ENCODE data around the gene CDC25C.

CDC25C gene
- 0.19 to 0.35 (median 0.26) reads per million in 3 donors for total RNA-seq

DNA sequence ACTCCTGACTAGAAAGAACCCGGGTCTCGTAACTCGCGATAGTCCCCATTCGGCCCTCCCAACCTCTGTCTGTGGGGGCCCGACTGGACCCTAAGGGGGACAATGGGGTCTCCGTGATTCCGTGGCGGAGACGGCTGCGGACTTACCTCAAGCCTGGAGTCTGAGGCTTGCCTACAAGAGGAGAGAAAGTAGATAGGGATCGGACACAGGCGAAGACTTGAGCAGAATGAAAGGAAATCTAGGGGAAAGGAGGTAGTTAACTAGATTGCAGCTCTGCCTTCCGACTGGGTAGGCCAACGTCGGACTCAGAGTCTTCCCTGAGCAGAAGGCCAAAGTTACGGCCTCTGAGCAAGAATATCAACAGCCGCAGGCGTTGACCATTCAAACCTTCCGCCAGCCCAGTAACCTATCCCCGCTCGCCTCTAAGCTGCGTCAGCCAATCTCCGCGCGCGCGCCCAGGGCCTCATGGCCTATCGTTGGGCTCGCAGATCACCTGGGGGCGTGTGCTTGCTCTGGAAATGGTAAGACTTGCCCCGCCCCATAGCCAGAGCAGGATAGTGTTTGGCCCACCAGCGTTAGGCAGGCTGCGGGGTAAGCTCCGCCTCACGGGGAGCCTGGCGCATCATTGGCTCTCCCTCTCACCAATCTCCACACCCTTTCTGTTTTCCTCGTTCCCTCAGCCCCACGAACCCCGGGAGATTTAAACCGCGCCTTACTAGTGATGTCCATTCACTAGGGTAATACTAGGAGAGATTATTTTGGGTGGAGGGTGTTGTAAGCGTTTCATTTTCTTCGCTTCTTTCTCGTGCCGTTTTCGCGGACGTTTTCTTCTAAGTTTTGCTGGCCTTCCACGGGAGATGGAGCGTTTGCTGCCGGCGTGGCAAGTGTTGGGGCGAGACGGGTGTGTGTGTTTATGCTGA lies at the start of gene CDC25C:
TSS of gene CDC25C (minus strand) at position 356 of the 920 bp plus-strand sequence. CDS start 624 bp downstream, outside the sequence.
- no peaks in the 10 kb centered on the region for H3K9me3 ChIP-seq (ENCODE audit: control insufficient read depth, low read length)
- peak; percentile 93 to 97 (median 96) for DNase-seq
- no peaks in the 10 kb centered on the region for H3K27me3 ChIP-seq (replicated peaks; ENCODE audit: control insufficient read depth, insufficient read depth, low read length, poor library complexity, severe bottlenecking)
- H3K36me3 ChIP-seq (ENCODE audit: control insufficient read depth, insufficient read depth, low read length) = no peaks in the 10 kb centered on the region
- H3K4me3 ChIP-seq (ENCODE audit: insufficient read depth, low read depth, low read length, poor library complexity, severe bottlenecking) = peak within 1 kb of the TSS; percentile 68
- H3K27ac ChIP-seq (ENCODE audit: insufficient read depth, low read length, poor library complexity, severe bottlenecking) = no peak within 1 kb of the TSS
- peaks cover 6% of the 10 kb centered on the region for H3K4me1 ChIP-seq (ENCODE audit: control insufficient read depth, insufficient read depth, low read length, poor library complexity, severe bottlenecking)

- no peak overlapping the region for H3K27ac ChIP-seq (ENCODE audit: insufficient read depth, low read length, poor library complexity, severe bottlenecking)
- no peaks in the 10 kb centered on the region for H3K27me3 ChIP-seq (replicated peaks; ENCODE audit: control insufficient read depth, insufficient read depth, low read length, poor library complexity, severe bottlenecking)
- no peak for DNase-seq
- no peak overlapping the region for H3K4me3 ChIP-seq (ENCODE audit: insufficient read depth, low read depth, low read length, poor library complexity, severe bottlenecking)
- peaks cover 31% of the 10 kb centered on the region for H3K36me3 ChIP-seq (ENCODE audit: control insufficient read depth, insufficient read depth, low read length)
- no peaks in the 10 kb centered on the region for H3K4me1 ChIP-seq (ENCODE audit: control insufficient read depth, insufficient read depth, low read length, poor library complexity, severe bottlenecking)
- H3K9me3 ChIP-seq (ENCODE audit: control insufficient read depth, low read length) = no peaks in the 10 kb centered on the region
These were observed 41.0 kb upstream of the CDC25C start for GRCh38 chr5:138372653-138373052.

- H3K36me3 ChIP-seq (ENCODE audit: control insufficient read depth, insufficient read depth, low read length) = peaks cover 27% of the 10 kb centered on the region
- H3K9me3 ChIP-seq (ENCODE audit: control insufficient read depth, low read length) = no peaks in the 10 kb centered on the region
- H3K4me3 ChIP-seq (ENCODE audit: insufficient read depth, low read depth, low read length, poor library complexity, severe bottlenecking) = no peak overlapping the region
- no peak overlapping the region for H3K27ac ChIP-seq (ENCODE audit: insufficient read depth, low read length, poor library complexity, severe bottlenecking)
- H3K4me1 ChIP-seq (ENCODE audit: control insufficient read depth, insufficient read depth, low read length, poor library complexity, severe bottlenecking) = no peaks in the 10 kb centered on the region
- no peaks in the 10 kb centered on the region for H3K27me3 ChIP-seq (replicated peaks; ENCODE audit: control insufficient read depth, insufficient read depth, low read length, poor library complexity, severe bottlenecking)
- no peak for DNase-seq
These were observed 40.6 kb upstream of the CDC25C start for GRCh38 chr5:138372225-138372624.

GRCh38 chr5:138371454-138371853 lies 39.9 kb upstream of the CDC25C start:
- H3K4me1 ChIP-seq (ENCODE audit: control insufficient read depth, insufficient read depth, low read length, poor library complexity, severe bottlenecking) = no peaks in the 10 kb centered on the region
- no peak for DNase-seq
- H3K36me3 ChIP-seq (ENCODE audit: control insufficient read depth, insufficient read depth, low read length) = peaks cover 20% of the 10 kb centered on the region
- no peak overlapping the region for H3K4me3 ChIP-seq (ENCODE audit: insufficient read depth, low read depth, low read length, poor library complexity, severe bottlenecking)
- no peaks in the 10 kb centered on the region for H3K9me3 ChIP-seq (ENCODE audit: control insufficient read depth, low read length)
- no peaks in the 10 kb centered on the region for H3K27me3 ChIP-seq (replicated peaks; ENCODE audit: control insufficient read depth, insufficient read depth, low read length, poor library complexity, severe bottlenecking)
- no peak overlapping the region for H3K27ac ChIP-seq (ENCODE audit: insufficient read depth, low read length, poor library complexity, severe bottlenecking)

- H3K27me3 ChIP-seq (replicated peaks; ENCODE audit: control insufficient read depth, insufficient read depth, low read length, poor library complexity, severe bottlenecking) = no peaks in the 10 kb centered on the region
- no peaks in the 10 kb centered on the region for H3K4me1 ChIP-seq (ENCODE audit: control insufficient read depth, insufficient read depth, low read length, poor library complexity, severe bottlenecking)
- H3K36me3 ChIP-seq (ENCODE audit: control insufficient read depth, insufficient read depth, low read length) = peaks cover 14% of the 10 kb centered on the region
- no peak overlapping the region for H3K4me3 ChIP-seq (ENCODE audit: insufficient read depth, low read depth, low read length, poor library complexity, severe bottlenecking)
- no peaks in the 10 kb centered on the region for H3K9me3 ChIP-seq (ENCODE audit: control insufficient read depth, low read length)
- H3K27ac ChIP-seq (ENCODE audit: insufficient read depth, low read length, poor library complexity, severe bottlenecking) = no peak overlapping the region
- DNase-seq = no peak
These were observed 38.9 kb upstream of the CDC25C start for GRCh38 chr5:138370537-138370936.

DNA sequence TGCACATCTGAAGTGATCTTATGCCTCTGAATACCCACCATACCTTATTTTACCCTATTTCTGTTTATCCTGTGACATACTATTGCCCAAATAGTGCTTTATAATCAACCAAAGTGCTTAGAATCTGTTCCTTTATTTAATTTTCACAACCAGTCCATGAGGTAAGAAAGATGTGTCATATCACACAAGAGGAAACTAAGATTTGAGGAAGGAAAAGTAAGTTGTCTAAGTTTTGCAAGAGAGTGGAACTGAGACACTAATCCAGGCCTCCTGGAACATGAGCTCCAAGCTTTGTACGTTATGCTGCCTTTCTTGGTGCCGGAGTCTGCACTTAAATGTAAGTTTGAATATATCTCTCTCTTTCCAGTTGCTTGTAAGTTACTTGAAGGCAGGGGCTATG lies 38.1 kb upstream of the CDC25C start:
- H3K27ac ChIP-seq (ENCODE audit: insufficient read depth, low read length, poor library complexity, severe bottlenecking) = no peak overlapping the region

GRCh38 chr5:138369261-138369660 lies 37.7 kb upstream of the CDC25C start:
- Histone ChIP-seq H3K27ac (ENCODE audit: insufficient read depth, low read length, poor library complexity, severe bottlenecking) (no peak overlapping the region), H3K9me3 (ENCODE audit: control insufficient read depth, low read length) (no peaks in the 10 kb centered on the region), H3K4me1 (ENCODE audit: control insufficient read depth, insufficient read depth, low read length, poor library complexity, severe bottlenecking) (no peaks in the 10 kb centered on the region), H3K27me3 (replicated peaks; ENCODE audit: control insufficient read depth, insufficient read depth, low read length, poor library complexity, severe bottlenecking) (no peaks in the 10 kb centered on the region), H3K36me3 (ENCODE audit: control insufficient read depth, insufficient read depth, low read length) (peaks cover 5% of the 10 kb centered on the region), H3K4me3 (ENCODE audit: insufficient read depth, low read depth, low read length, poor library complexity, severe bottlenecking) (no peak overlapping the region)
- no peak for DNase-seq

More for the DNA sequence above, 38.1 kb upstream of the CDC25C start:
- Histone ChIP-seq H3K4me3 (ENCODE audit: insufficient read depth, low read depth, low read length, poor library complexity, severe bottlenecking) (no peak overlapping the region), H3K4me1 (ENCODE audit: control insufficient read depth, insufficient read depth, low read length, poor library complexity, severe bottlenecking) (no peaks in the 10 kb centered on the region), H3K27me3 (replicated peaks; ENCODE audit: control insufficient read depth, insufficient read depth, low read length, poor library complexity, severe bottlenecking) (no peaks in the 10 kb centered on the region), H3K9me3 (ENCODE audit: control insufficient read depth, low read length) (no peaks in the 10 kb centered on the region), H3K36me3 (ENCODE audit: control insufficient read depth, insufficient read depth, low read length) (peaks cover 9% of the 10 kb centered on the region)
- DNase-seq = no peak

GRCh38 chr5:138366632-138367382 lies 35.2 kb upstream of the CDC25C start:
- no peak overlapping the region for H3K27ac ChIP-seq (ENCODE audit: insufficient read depth, low read length, poor library complexity, severe bottlenecking)

GRCh38 chr5:138364576-138364975 lies 33.0 kb upstream of the CDC25C start:
- H3K4me3 ChIP-seq (ENCODE audit: insufficient read depth, low read depth, low read length, poor library complexity, severe bottlenecking) = no peak overlapping the region
- H3K4me1 ChIP-seq (ENCODE audit: control insufficient read depth, insufficient read depth, low read length, poor library complexity, severe bottlenecking) = no peaks in the 10 kb centered on the region
- H3K36me3 ChIP-seq (ENCODE audit: control insufficient read depth, insufficient read depth, low read length) = no peaks in the 10 kb centered on the region
- no peaks in the 10 kb centered on the region for H3K27me3 ChIP-seq (replicated peaks; ENCODE audit: control insufficient read depth, insufficient read depth, low read length, poor library complexity, severe bottlenecking)
- H3K9me3 ChIP-seq (ENCODE audit: control insufficient read depth, low read length) = no peaks in the 10 kb centered on the region
- no peak overlapping the region for H3K27ac ChIP-seq (ENCODE audit: insufficient read depth, low read length, poor library complexity, severe bottlenecking)
- no peak for DNase-seq

More at GRCh38 chr5:138366632-138367382, 35.2 kb upstream of the CDC25C start:
- Histone ChIP-seq H3K27me3 (replicated peaks; ENCODE audit: control insufficient read depth, insufficient read depth, low read length, poor library complexity, severe bottlenecking) (no peaks in the 10 kb centered on the region), H3K4me3 (ENCODE audit: insufficient read depth, low read depth, low read length, poor library complexity, severe bottlenecking) (no peak overlapping the region), H3K4me1 (ENCODE audit: control insufficient read depth, insufficient read depth, low read length, poor library complexity, severe bottlenecking) (no peaks in the 10 kb centered on the region), H3K9me3 (ENCODE audit: control insufficient read depth, low read length) (no peaks in the 10 kb centered on the region), H3K36me3 (ENCODE audit: control insufficient read depth, insufficient read depth, low read length) (no peaks in the 10 kb centered on the region)
- no peak for DNase-seq

All from effector memory CD4-positive, alpha-beta T cell (primary cell).